T-helper 2 cell (primary cell): ENCODE data around the gene SLC16A8.
A peak's percentile ranks its signal among the peaks of the same experiment; 100 is the strongest.
"Not testable (repeated sequence)": the region's sequence is repeated elsewhere in the genome, so short reads cannot be mapped to it uniquely, and the experiment has no call there.

ENCODE experiments used
- DNase-seq, 5 experiments: peaks; one replicate each; pipeline versions ENCODE4 v3.0.0 to v3.0.0-alpha.2; 2012 to 2022
- total RNA-seq, 2 donors: gene quantifications; one replicate each; lab custom pipeline; 2026; lab: John Stamatoyannopoulos, UW

SLC16A8 gene, protein sequence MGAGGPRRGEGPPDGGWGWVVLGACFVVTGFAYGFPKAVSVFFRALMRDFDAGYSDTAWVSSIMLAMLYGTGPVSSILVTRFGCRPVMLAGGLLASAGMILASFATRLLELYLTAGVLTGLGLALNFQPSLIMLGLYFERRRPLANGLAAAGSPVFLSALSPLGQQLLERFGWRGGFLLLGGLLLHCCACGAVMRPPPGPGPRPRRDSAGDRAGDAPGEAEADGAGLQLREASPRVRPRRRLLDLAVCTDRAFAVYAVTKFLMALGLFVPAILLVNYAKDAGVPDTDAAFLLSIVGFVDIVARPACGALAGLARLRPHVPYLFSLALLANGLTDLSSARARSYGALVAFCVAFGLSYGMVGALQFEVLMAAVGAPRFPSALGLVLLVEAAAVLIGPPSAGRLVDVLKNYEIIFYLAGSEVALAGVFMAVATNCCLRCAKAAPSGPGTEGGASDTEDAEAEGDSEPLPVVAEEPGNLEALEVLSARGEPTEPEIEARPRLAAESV
- 0 reads per million in 2 donors for total RNA-seq

DNA sequence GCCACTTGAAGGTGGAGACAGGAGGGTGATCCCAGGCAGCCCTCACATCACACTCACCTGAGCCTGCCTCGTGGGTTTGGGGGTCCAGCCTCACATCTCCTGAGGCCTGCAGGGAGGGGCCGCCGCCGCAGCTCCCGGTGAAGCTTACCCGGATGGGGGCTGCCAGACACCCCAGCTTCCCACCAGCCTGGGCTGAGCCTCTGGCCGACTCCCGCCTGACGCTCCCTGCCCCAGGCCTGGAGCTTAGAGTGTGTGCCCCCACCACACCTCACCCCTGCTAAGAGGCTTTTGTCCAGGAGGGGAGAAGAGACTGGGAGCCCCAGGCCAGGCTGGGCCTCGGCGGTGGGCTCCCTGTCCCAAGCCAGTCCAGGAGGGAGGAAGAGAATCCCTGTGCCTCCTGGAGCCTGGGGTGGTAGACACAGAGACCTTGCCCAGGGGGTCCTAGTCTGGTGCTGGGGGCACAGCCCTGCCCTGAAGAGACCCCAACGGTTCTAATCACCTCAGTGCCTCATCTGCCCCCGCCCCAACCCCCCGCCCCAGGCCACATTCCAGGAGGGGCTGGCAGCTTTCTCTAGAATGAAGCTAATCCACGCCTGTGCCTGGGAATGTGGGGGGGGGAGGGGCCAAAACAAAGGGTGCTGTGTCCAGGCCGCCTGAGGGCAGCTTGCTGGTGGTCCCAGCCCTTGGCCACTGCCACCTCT, at the start of gene SLC16A8:
Gene SLC16A8, minus strand, starts transcription at position 254 of the 701 bp plus-strand sequence. CDS start 1,311 bp downstream, outside the sequence.
- DNase-seq: no peak

DNA sequence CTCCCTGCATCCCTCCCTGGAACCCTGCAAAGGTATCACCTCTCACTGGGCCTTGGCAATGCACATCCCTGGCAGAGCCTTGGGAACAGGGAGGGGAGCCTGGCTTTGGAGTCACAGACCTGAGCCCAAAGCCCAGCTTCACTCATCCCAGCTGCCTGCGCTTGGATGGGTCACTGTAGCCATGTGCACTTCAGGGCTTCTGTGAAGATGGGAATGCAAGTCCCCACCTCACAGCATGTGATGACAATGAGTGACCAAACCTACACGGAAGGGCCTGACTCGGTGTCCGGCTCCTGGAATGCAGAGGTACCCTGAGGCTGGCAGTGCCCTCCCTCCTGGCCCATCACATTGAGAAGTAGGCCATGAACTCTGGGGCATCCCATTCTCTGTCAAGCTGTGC, 49.3 kb upstream of the SLC16A8 start:
- DNase-seq: no peak

DNA sequence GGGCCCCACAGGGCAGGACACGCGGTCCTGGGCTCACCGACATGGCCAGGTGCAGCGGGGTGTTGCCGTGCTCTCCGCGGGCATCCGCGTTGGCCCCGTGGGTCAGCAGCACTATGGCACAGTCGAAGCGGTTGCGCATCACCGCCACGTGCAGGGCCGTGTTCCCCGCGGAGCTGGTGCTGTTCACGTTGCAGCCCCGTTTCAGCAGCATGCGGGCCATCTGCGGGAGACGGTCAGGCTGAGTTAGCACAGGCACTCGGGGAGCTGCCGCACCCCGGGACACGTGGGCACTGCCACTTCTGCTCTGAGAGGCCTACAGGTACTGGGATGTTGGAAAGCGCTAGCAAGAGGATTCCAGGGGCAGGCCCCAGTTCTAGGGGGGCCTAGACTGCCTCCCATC, 48.8 kb upstream of the SLC16A8 start:
- no peak for DNase-seq

DNA sequence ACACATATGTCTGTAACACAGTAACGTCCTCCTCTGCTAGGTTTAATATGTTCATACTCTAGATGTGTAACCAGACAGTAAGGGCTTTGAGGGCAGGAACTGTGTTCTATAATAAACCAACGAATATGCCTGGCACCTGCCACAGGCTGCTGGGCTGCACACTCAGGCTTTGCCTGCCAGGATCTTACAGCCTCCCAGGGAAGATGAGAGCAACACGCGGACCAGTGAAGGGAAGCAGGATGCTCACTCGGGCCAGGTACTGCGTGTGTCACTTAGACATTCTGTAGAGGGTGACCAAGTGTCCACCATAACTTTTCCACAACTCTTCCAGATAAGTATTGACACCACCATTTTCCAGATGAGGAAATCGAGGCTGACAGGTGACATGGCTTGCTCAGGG, 48.2 kb upstream of the SLC16A8 start:
- no peak for DNase-seq

DNA sequence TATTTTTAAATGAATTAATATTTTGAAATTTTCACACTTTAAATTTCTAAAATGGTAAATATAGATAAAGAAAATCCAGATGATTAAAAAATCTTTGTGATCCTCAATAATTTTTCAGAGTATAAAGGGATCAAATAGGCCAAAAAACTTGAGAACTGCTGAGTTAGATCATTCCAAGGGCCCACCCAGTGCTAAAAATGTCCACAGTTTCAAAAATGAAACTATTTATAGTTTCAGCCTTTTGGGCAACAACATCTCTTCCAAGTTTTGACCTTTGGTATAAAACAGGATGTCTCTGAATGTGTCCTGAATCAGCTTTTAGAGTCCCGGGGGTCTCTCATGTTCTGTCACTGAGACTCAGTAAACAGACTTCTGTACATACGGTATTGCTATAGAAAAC, 47.4 kb upstream of the SLC16A8 start:
- no peak for DNase-seq

DNA sequence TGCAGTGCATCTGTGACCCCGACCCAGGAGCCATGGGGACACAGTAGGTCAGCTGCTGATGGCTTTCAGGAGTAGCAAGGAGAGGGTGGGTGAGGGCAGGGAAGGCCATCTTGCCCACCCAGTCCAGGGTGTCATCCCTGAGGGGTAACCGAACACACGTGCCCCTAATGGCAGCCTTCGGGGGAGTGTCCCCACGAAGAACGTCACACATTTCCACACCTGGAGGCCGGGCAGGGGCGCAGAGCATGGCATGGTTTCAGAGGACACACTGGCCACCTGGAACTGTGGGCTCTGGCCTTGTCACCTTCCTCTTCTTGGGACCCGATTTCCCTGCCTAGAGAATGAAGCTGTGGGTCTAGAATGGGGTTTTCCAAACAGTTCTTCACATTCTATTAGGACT, 45.9 kb upstream of the SLC16A8 start:
- DNase-seq: no peak

DNA sequence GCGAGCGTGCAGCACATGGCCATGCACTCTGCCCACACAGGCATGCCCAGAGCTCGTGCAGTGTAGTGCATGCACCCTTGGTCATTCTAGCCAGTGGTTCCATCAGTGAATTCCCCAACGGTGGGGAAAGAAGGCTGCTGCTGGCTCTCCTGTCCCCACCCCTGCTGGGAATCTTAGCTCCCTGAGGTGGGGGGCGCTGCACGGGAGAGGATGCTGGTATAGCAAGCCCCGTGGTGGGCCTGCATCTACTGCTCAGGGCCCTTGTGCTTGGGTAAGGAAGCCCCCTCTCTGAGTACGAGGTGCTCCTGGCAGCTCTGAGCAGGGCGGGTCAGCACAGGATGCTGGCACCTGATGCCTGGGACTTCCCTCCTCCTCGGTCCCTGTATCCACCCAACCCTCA, 45.0 kb upstream of the SLC16A8 start:
- DNase-seq: no peak

DNA sequence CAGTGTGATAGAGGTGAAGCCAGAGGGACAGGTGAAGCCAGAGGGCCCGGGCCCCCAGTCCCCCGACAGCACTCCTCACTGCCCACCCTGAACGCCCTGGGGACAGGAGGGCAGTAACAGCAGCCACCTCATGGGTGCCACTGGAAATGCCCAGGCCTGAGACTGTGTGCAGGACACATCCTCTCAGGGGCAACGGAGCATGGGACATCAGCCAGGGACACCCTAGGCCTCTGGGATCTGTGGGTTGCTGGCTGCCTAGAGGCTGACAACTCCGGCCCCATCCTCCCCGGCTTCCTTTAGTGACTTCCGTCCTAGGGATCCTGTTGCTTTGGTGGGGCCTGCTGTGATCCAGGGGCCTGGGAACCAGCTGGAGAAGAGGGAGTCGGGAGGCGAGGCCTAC, 43.9 kb upstream of the SLC16A8 start:
- DNase-seq: no peak

DNA sequence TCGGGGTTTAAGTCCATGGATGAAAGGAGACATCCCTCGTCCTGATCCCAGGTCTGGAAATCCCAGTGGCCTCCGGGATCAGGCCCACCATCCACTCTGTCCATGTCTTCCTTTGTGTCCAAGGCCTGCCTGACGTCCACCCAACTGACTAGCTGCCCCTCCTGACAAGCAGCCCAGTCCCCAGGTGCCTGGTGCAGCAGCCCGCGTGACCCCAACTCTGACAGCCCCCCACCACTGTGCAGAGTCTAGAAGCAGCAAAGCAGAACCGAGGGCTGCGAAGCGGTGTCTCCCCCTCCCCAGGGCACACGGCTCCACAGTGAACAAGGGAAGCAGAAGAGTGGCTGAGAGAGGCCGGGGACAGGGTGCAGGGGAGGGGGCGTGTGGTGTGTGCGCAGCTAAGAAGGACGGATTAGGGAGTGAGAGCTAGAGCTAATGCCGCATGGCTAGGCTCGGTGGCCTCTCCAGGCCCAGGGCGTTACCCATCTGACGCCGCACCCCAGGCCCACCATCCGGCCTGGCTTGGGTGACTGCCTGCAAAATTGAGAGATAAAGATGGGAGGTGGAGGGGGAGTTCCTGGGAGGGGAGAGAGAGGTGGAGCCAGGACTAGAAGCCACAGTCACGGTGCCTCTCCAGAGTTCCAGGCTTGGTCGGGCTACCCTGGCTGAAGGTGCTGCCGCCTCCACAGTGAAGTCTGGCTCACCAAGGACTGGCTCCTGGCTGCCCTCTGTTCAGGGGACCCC, 43.1 kb upstream of the SLC16A8 start:
- DNase-seq: no peak

DNA sequence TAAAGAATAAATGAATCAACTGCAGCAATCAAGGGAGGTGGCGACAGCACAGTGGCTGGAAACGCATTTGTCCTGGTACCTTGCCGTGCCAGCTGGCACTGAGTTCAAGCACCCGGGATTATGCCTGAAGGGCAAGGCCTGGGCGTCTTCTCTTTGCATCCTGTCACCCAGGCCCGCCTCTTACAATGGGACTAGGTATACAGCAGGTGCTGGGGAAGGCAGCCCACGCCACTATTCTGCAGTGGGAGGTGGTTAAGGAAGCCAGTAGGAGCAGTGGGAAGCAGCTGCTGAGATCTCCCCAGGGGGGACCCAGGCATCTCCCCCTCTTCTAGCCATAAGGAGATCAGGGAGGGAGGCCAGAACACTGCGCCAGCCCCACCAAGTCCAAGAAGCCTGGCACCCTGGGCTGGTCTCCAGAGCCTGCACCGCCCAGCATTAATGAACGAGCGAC, 41.8 kb upstream of the SLC16A8 start:
- no peak for DNase-seq

DNA sequence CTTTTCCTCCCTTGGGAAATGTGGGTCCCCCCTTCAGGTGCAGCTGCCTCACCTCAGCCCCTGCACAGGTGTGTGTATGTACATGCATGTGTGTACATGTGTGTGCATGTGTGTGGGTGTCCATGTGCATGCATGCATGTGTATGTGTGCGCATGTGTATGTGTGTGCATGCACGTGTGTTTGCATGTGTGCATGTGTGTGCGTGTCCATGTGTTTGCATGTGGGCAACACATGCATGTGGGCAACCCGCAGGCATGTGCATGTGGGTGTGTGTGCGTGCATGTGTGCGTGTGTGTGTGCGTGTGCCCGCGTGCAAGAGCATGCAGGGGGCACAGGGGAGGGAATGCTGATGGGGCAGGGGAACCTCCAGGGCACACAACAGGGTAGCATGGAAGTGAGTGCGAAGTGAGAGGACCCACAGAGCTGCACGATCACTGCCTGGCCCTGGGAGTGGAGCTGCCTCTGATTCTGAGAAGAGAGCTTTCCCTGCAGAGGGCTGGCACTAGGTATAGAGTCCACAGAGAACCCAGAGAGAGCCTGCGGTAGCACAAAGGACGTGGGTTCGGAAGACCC, 41.1 kb upstream of the SLC16A8 start:
- DNase-seq: no peak

DNA sequence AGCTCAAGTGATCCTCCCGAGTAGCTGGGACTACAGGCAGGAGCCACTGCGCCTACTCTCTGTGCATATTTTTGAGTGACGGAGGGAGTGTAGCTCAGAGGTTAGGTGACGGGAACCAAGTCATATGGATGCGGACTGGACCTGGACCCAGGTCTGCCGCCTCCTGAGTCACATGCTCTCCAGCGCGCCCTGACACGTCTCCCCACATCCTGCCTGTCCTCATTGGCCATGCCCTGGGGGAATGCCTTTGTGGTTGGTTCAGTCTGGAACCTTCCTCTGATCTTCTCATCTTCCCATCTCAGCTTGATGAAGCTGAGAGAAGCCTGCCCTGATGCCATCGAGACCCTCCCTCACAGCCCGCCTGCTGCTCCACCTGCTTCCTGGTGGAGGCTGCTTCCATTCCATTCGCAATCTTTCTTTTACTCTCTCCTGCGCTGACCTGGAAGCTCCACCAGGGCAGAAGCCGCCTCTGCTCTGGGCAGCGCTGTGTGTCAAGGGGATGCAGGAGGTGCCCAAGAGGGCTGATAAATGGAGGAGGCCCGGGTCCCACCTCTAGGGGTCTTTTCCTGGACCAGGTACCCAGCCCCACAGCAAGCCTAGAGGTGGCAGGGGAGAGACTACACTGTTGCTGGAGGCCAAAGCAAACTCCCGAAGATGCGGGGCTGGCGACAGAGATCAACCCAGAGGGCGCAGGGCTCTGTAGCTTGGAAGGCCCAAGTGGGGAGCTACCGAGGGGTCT, 40.4 kb upstream of the SLC16A8 start:
- DNase-seq: no peak

DNA sequence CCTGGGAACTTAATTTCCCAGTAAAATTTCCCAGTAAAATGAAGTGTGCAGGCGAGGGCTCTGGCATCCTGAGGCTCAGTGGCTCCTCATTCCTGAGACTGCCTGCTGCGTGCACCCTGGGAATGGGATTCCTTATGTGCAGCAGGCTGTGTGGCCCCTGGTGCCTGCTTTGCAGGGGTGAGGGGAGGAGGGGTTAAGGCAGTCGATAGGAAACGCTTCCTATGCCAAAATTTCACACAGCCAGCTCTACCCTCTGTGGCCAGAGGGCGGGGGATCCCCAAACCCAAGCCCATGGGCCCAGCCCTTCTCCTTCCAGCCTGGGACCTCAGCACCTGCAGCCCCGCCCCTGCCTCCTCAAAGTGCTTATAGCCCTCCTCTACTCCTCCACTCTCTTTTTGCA, 38.6 kb upstream of the SLC16A8 start:
- DNase-seq: no peak

DNA sequence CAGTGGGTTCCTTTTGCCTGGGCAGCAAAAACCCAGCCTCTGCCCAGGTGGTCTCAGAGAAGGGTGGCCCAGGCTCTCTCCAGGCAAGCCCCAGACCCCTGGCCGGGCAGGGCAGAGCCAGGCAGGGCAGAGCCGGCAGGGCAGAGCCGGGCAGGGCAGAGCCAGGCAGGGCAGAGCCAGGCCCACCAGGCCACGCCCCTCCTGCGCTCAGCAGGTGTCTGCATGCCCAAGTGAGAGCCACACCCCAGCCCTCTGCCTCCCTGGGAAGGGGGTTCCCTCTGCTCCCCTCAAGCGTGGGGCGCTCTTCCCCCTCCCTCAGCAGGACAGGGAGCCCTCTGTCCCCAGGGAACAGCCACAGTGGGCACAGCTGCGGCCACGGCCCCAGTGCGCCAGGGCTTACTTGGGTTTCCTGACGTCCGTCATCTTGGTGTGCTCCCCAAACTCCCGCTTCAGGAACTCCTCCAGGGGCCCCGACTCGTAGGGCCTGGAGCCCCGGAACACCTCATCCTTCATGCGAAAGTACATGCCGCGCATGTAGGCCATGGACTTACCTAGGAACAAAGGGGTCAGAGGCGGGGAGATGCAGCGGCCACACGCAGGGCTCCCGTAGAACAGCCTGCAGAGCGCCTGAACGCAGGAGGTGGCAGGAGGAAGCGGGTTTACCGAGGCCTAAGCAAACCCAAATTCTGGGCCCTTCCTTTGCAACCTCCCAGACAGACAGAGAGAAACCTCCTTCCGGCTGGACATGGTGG, 36.6 kb upstream of the SLC16A8 start:
- no peak for DNase-seq

DNA sequence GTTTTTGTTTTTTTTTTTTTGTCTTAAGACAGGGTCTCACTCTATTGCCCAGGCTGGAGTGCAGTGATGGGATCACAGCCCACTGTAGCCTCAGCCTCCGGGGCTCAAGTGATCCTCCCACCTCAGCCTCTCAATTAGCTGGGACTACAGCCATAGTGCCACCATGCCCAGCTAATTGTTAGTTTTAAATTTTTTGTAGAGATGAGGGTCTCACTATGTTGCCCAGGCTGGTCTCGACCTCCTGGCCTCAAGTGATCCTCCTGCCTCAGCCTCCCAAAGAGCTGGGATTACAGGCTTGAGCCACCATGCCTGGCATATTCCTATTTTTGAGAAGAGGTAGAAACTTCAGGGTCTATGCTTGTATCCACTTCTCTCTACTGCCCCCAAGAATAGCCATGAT, 34.8 kb upstream of the SLC16A8 start:
- not testable (repeated sequence) for DNase-seq

DNA sequence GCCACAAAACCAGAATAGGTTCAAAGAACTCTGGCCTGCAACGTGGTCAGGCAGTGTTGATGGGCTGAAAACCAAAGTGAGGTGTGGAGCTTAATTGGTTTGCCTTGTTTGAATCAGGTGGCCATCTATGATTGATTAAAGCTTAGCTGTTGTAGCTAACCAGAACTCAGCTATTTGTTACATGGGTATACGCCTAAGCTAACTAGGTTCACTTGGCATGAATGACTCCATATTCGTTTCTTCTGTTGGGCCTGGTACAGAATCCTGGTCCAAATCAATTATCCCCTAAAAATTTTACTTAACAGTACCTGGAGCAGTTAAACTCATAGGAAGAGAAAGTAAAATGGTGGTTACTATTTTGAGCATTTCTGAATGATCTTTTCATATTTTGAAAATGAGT, 34.2 kb upstream of the SLC16A8 start:
- no peak for DNase-seq

DNA sequence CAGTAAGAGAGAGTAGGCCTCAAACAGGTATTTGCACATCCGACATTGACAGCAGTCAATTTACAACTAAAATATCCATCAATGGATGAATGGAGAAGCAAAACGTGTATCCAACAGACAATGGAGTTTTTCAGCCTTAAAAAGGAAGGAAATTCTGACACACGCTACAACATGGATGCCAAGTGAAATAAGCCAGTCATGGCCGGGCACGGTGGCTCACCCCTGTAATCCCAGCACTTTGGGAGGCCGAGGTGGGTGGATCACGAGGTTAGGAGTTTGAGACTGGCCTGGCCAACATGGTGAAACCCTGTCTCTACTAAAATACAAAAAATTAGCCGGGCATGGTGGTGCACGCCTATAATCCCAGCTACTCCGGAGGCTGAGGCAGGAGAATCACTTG, 33.6 kb upstream of the SLC16A8 start:
- not testable (repeated sequence) for DNase-seq

DNA sequence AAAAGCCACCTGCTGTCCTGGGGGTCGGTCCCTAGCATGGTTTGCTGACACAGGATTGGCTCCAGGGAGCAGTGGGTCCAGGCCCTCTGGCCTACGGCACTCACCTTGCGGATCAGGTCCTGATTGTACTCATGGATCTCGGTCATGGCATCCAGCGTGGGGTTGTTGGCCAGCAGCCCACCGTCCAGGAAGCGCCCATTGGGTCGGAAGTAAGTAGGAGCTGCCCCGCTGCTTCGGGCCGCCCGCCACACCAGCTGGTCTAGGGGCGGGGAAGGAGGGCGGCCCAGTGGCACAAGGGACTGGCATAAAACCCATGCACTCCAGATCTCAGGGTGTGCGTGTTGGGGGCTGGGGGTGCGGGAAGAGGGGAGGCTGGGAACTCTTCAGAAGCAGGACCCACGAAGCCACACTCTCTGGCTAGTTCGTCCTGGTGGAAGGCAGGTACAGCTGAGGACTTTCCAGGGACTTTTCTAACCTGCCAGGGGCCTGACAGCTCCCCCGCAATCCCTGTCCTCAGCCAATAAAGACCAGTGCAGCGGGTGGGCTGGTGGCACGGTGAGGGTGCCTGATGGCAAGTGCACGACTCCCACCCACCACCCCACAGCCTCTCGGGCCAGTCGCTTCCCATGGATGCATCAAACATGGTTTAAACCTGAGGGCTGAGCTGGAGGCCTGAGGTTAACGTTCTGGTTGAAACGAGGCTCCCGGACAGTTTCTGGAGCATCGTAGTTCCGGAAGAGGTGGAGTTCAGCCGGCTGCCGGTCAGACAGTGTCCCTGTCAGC, 31.6 kb upstream of the SLC16A8 start:
- DNase-seq: no peak

DNA sequence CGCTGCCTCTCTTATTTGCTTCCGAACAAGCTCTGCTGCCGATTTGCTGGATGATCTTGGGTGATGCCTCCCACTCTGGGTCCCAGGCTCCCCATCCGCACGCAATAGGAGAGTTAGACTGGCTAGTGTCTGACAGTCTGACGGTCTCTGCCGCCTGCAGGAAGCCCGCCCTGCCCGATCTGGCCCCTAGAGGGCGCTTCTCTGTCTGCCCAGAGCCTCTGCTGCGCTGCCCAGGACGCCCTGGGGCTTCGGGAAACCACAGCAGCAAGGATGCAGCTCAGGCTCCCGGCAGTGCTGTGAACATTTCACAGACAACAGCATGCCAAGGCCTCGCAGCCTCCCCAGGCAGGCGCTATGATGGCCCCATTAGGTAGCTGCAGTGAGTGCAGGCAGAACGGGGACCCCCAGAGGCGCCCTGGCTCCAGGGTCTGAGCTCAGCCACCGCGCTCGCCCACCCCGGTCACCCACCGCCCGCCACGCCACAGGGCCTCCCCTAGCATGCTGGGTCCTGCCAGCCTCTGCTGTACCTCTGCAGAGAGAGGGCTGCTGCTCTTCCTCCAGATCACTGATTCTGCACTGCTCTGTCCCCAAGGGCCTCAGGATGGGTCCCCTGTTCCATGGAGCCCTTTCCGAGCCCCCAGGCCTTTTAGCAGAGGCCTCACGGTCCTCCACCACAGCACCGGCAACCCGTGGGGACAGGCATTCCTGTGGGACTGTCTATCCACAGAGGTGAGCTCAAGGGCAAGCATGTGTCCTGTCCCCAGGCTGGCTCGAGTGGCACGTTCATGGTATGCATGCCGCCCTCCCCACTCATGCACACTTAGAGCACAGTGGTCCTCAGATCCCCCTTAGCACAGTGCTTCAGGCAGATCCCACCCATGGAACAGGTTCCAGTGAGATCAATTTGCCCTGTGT, 30.8 kb upstream of the SLC16A8 start:
- peak; percentile 45 to 77 (median 53) for DNase-seq
